ENCODE measurements around the gene ATP8A2. TPM values are rescaled to one million over a fixed set of nuclear protein-coding genes. Genes with fewer than 3 reads are reported as not detected.

ATP8A2 gene
- total and polyA plus RNA-seq, 4 donors: 0.01 to 0.08 (median 0.05) TPM; not detected in 1

DNA sequence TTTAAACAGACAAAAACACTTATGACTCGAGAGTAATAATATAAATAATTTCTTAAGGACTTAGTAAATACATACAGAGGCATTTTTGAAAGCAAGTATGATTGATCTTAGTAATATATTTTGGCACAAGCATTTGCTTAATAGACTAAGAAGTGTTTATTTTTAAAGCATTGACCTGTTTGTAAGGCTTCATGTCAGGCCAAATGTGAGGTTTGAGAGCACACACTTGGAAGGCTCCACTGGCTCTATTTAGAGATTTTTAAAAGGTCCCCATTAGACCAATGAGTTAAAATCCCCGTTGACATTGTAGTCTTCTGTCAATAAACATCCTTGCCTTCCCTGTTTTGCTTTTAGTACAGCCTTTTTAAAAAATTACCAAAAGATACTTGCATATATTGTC is 50.4 kb downstream of the ATP8A2 start:
- Histone ChIP-seq H3K4me1 (ENCODE audit: control insufficient read depth in 4 of 4, insufficient read depth in 4 of 4, low read length in 3 of 4) (peaks cover 0 to 17% (median 8%) of the 10 kb centered on the region in 4 donors), H3K9me3 (ENCODE audit: control insufficient read depth in 4 of 4, low read length in 3 of 4) (no peaks in the 10 kb centered on the region), H3K27me3 (ENCODE audit: control insufficient read depth in 4 of 4, insufficient read depth in 4 of 4, low read length in 3 of 4) (peaks cover 0 to 3% (median 0%) of the 10 kb centered on the region in 4 donors), H3K4me3 (ENCODE audit: low read depth in 1 of 3, low read length in 3 of 3) (no peak overlapping the region), H3K27ac (ENCODE audit: low read depth in 1 of 2, low read length in 2 of 2) (no peak overlapping the region), H3K36me3 (ENCODE audit: control insufficient read depth in 4 of 4, insufficient read depth in 3 of 4, low read depth in 1 of 4, low read length in 3 of 4) (no peaks in the 10 kb centered on the region), H3K9ac (ENCODE audit: low read depth in 1 of 2, low read length in 2 of 2) (no peak overlapping the region)
- WGBS: 24% methylated on average over 2 of the region's 2 CpGs
- TF ChIP-seq FOXA1 (IDR thresholded peaks at IDR 0.05): no peak
- TF ChIP-seq, protein P1, sequence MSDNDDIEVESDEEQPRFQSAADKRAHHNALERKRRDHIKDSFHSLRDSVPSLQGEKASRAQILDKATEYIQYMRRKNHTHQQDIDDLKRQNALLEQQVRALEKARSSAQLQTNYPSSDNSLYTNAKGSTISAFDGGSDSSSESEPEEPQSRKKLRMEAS (IDR thresholded peaks at IDR 0.05): no peak
- DNase-seq (ENCODE audit: low spot score): no peak

DNA sequence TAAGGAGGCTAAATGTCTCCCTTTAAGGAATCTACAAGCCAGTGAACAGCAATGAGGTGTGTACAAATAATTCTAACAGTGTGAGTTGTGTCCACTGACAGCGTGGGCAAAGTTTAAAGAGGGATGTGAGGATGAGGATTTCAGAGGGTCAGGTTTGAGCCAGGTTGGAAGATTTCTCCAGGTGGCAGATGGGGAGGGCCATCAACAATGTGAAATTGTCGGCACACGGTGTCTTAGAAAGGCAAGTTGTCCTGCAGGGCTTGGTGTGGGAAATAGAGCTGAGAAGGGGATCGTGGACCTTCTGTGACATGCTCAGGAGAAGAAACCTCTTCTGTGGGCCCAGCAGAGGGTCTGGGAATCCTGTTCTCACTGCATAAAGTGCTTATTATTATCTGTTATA is 52.1 kb downstream of the ATP8A2 start:
- Histone ChIP-seq H3K9ac (ENCODE audit: low read depth in 1 of 2, low read length in 2 of 2) (no peak overlapping the region), H3K4me1 (ENCODE audit: control insufficient read depth in 4 of 4, insufficient read depth in 4 of 4, low read length in 3 of 4) (peaks cover 0 to 17% (median 8%) of the 10 kb centered on the region in 4 donors), H3K27me3 (ENCODE audit: control insufficient read depth in 4 of 4, insufficient read depth in 4 of 4, low read length in 3 of 4) (no peaks in the 10 kb centered on the region), H3K4me3 (ENCODE audit: low read depth in 1 of 3, low read length in 3 of 3) (no peak overlapping the region), H3K9me3 (ENCODE audit: control insufficient read depth in 4 of 4, low read length in 3 of 4) (no peaks in the 10 kb centered on the region), H3K36me3 (ENCODE audit: control insufficient read depth in 4 of 4, insufficient read depth in 3 of 4, low read depth in 1 of 4, low read length in 3 of 4) (no peaks in the 10 kb centered on the region), H3K27ac (ENCODE audit: low read depth in 1 of 2, low read length in 2 of 2) (no peak overlapping the region)
- 69% methylated on average over 4 of the region's 4 CpGs for WGBS
- no peak for DNase-seq (ENCODE audit: low spot score)
- no peak for TF ChIP-seq TAF1 (conservative IDR thresholded peaks at IDR 0.05)
- TF ChIP-seq, protein P2, sequence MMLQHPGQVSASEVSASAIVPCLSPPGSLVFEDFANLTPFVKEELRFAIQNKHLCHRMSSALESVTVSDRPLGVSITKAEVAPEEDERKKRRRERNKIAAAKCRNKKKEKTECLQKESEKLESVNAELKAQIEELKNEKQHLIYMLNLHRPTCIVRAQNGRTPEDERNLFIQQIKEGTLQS (IDR thresholded peaks at IDR 0.05): no peak
- no peak for TF ChIP-seq FOXA2 (IDR thresholded peaks at IDR 0.05)
- TF ChIP-seq HNF4G (IDR thresholded peaks at IDR 0.05): no peak
- no peak for TF ChIP-seq GABPA (IDR thresholded peaks at IDR 0.05 in 1 of 2, conservative IDR thresholded peaks at IDR 0.05 in 1 of 2)
- TF ChIP-seq NR2F2 (IDR thresholded peaks at IDR 0.05): no peak
- TF ChIP-seq HNF4A (conservative IDR thresholded peaks at IDR 0.05): no peak
- TF ChIP-seq, protein P3, sequence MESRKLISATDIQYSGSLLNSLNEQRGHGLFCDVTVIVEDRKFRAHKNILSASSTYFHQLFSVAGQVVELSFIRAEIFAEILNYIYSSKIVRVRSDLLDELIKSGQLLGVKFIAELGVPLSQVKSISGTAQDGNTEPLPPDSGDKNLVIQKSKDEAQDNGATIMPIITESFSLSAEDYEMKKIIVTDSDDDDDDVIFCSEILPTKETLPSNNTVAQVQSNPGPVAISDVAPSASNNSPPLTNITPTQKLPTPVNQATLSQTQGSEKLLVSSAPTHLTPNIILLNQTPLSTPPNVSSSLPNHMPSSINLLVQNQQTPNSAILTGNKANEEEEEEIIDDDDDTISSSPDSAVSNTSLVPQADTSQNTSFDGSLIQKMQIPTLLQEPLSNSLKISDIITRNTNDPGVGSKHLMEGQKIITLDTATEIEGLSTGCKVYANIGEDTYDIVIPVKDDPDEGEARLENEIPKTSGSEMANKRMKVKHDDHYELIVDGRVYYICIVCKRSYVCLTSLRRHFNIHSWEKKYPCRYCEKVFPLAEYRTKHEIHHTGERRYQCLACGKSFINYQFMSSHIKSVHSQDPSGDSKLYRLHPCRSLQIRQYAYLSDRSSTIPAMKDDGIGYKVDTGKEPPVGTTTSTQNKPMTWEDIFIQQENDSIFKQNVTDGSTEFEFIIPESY (IDR thresholded peaks at IDR 0.05): no peak
- TF ChIP-seq RXRA (IDR thresholded peaks at IDR 0.05): no peak
- TF ChIP-seq EGR1 (IDR thresholded peaks at IDR 0.05; ENCODE audit: low read depth in 2 of 2): no peak
- TF ChIP-seq YY1 (IDR thresholded peaks at IDR 0.05): no peak
- no peak for TF ChIP-seq JUND (IDR thresholded peaks at IDR 0.05)
- TF ChIP-seq, protein P4, sequence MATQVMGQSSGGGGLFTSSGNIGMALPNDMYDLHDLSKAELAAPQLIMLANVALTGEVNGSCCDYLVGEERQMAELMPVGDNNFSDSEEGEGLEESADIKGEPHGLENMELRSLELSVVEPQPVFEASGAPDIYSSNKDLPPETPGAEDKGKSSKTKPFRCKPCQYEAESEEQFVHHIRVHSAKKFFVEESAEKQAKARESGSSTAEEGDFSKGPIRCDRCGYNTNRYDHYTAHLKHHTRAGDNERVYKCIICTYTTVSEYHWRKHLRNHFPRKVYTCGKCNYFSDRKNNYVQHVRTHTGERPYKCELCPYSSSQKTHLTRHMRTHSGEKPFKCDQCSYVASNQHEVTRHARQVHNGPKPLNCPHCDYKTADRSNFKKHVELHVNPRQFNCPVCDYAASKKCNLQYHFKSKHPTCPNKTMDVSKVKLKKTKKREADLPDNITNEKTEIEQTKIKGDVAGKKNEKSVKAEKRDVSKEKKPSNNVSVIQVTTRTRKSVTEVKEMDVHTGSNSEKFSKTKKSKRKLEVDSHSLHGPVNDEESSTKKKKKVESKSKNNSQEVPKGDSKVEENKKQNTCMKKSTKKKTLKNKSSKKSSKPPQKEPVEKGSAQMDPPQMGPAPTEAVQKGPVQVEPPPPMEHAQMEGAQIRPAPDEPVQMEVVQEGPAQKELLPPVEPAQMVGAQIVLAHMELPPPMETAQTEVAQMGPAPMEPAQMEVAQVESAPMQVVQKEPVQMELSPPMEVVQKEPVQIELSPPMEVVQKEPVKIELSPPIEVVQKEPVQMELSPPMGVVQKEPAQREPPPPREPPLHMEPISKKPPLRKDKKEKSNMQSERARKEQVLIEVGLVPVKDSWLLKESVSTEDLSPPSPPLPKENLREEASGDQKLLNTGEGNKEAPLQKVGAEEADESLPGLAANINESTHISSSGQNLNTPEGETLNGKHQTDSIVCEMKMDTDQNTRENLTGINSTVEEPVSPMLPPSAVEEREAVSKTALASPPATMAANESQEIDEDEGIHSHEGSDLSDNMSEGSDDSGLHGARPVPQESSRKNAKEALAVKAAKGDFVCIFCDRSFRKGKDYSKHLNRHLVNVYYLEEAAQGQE (IDR thresholded peaks at IDR 0.05): no peak
- TF ChIP-seq RAD21 (IDR thresholded peaks at IDR 0.05): no peak
- TF ChIP-seq, protein P1 (IDR thresholded peaks at IDR 0.05): no peak
- no peak for TF ChIP-seq CTCF (IDR thresholded peaks at IDR 0.05; ENCODE audit: low read depth, low read length, missing input control)

Data from liver (tissue), 9 donors.